Left ventricle myocardium superior (tissue), 1 donor: ENCODE data around the gene PAPPA2. TPM values are rescaled to one million over a fixed set of nuclear protein-coding genes. Genes with fewer than 3 reads are reported as not detected.
A peak's percentile ranks its signal among the peaks of the same experiment; 100 is the strongest.

Experiments
- ATAC-seq: fragments of 200-7000 bp; cut with Tn5 transposase; one replicate; pipeline ENCODE4 v1.9.1; 2020; ENCODE audit warnings: mild to moderate bottlenecking, moderate library complexity
- DNase-seq: peaks from one replicate; pipeline ENCODE4 v3.0.0-alpha.2; 2020
- intact Hi-C: fragments of 100-400 bp; cut with micrococcal nuclease; formaldehyde crosslinking; loops from one replicate; pipeline ENCODE4 v1.11.0; 2022
- total RNA-seq: library from RNA; stranded (reverse); fragmentation: NEBNext Ultra II Directional; extraction: Animal tissue kit (Norgen Biotek cat#: 25700); gene quantifications from one replicate; pipeline ENCODE4 v1.2.1, GENCODE V29; 2021
- donor health status: DM: no; HTN: yes; CAD: no; lungs with severe emphysema.

The PAPPA2 gene
- total RNA-seq, 1 donor from 2014 or later, result 0.45 TPM

GRCh38 chr1:176638713-176639526 lies 175.9 kb downstream of the PAPPA2 start:
- peak; percentile 74 for ATAC-seq
- intact Hi-C loops, result no loop called here
- peak; percentile 38 for DNase-seq

- intact Hi-C loops, result no loop called here
- ATAC-seq (no peak), DNase-seq (no peak)
Observed at GRCh38 chr1:176643536-176643935, 180.6 kb downstream of the PAPPA2 start.

DNA sequence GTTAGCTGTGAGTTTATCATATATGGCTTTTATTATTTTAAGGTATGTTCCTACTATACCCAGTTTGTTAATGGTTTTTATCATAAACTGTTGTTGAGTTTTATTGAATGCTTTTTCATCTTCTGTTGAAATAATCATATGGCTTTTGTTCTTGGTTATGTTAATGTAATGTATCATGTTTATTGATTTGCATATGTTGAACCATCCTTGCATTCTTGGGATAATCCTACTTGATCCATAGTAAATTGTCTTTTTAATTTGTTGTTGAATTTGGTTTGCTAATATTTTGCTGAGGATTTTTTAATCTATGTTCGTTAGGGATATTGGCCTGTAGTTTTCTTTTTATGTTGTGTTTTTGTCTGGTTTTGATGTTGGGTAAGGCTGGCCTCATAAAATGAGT lies 185.6 kb downstream of the PAPPA2 start:
- DNase-seq (no peak), ATAC-seq (no peak)
- intact Hi-C loops, result no loop called here

DNA sequence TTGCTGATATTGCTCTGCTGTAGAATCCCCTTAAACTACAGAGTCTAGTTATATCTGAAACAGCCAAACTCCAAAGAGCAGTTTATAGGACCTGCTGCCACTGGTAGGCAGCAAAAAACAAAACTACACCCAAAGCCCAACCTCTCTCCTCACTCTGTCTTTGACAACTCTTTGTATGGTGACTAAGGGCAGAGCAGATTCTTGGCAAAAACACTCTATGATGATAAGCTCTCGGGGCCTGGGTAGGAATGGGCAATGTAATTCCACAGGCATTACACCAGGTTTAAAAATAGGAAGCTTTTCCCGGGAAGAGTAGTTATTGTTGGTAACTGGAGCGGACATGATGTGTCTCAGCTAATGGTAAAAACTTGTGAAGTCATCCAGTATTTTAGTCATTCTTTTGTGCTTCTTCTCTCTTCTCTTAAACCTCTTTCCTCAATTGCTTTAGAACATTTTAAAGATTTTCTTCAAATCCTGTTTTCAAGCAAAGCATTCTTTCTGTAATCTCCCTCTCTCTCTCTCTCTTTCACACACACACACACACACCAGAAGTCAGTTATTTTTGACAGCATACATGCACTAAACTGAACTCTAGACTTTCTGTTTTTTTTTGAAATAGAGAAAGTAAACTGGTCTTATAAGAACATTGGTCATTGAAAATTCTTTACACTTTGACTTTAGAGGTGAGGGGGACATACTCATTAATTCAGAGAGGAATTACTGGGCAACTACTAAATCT lies 193.5 kb downstream of the PAPPA2 start:
- DNase-seq (no peak), ATAC-seq (peak; percentile 99)
- intact Hi-C loops, result no loop called here

DNA sequence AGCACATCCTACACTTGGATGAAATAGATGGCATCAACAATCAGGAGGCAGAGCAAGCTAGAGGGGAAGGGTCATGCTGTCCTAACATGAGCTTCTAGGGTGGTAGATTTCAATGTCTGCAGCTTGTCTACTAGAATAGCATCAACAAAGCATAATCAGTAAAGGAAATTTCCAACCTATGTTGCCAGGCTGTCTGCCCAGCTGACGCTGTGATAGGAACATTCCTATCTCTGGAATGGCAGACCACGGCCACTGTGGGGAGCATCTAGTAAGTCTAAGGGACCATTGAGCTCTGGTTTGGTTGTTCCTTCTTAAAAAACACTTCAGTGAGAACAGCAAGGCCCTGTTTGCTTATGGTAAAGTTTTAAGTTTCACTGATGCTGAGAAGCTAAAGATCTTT lies 206.8 kb downstream of the PAPPA2 start:
- DNase-seq (peak; percentile 42), ATAC-seq (peak; percentile 92)
- intact Hi-C loops, result no loop called here

DNA sequence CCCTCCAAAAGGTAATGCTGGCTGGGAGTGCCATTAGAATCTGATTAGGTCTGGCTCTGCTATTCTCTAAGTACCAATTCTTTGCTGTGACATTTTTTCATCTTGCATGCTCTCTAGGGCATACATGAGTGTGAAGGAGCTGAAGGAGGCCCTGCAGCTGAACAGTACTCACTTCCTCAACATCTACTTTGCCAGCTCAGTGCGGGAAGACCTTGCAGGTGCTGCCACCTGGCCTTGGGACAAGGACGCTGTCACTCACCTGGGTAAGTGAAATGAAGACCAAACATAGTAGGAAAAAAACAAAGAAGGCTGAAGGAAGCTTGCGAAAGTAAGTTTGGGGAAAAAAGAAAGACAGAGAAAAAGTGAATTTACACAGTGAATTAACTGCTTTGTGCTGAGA lies 207.9 kb downstream of the PAPPA2 start:
- intact Hi-C loops, result no loop called here
- DNase-seq (no peak), ATAC-seq (peak; percentile 20)

- ATAC-seq, result no peak
- intact Hi-C loops, result no loop called here
- no peak for DNase-seq
Observed at GRCh38 chr1:176682830-176683535, 220.0 kb downstream of the PAPPA2 start.

DNA sequence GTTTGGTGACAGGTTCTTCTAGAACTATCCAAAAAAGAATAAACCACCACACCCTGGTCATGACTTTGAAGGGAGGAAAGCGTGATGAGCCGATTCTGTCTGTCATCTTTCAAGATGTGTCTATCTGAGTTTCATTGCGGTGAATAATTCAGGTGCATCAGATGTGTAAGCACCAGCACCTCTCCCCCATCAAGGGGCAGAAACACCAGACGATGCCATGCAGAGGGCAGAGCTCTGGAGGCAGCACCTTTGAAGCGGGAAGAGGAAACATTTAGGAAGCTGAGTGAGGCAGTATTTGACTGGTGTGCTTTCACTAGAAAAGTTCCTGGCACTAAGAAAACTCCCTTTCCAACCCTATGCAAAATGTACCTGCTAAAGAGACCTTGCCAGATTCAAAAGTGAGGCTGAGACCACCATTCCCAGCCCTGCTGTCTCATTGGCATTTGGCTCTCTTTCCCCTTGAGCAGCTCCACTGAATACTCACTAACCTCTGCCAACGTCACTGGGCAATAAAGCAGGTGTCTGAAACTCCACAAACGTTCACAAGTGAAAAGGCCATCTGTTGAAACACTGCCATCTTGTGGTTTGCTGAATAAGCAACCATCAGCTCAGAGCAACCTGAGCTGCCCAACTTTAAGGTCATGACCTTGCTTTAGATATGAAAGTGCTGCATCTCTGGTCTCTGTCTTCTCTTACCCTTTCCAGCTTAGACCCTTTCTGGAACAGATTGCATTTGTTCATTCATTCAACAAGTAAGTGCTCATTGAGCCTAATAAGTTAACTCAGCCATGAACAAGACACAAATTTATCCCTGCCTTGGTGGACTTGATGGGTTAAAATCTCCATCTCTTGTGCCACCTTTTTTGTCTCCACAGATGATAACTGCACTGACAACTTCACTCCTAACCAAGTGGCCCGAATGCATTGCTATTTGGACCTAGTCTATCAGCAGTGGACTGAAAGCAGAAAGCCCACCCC lies 228.6 kb downstream of the PAPPA2 start:
- ATAC-seq (peak; percentile 65), DNase-seq (no peak)
- intact Hi-C loops, result loop anchor here (5.0 to 10.0 kb wide), 2 partner anchors 129 to 153 kb away; no protein-coding TSS in a partner anchor

DNA sequence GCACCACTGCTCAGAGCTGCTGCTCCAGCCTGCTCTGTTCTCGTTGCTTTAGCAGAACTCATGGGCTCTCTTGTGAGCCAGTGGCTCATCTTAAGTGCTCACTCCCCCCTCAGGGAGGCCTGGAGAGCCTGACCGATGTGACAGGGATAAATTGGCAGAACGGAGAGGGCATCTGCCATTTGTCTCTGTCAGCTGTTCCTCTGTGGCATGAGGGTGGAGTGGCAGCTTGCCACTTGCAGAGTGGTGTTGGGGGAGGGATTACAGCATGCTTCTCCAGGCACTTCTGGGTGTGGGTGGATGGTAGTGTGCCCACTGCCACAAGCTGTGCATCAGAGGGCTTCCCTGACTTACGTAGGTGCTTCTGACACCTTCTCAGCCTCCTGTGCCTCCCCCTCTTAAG lies 229.5 kb downstream of the PAPPA2 start:
- peak; percentile 93 for ATAC-seq
- intact Hi-C loops, result loop anchor here (5.0 to 10.0 kb wide), 2 partner anchors 130 to 152 kb away; no protein-coding TSS in a partner anchor
- peak; percentile 90 for DNase-seq

GRCh38 chr1:176692988-176693696 lies 230.2 kb downstream of the PAPPA2 start:
- intact Hi-C loops, result loop anchor here (5.0 to 10.0 kb wide), 2 partner anchors 131 to 152 kb away; no protein-coding TSS in a partner anchor
- DNase-seq (no peak), ATAC-seq (peak; percentile 55)

GRCh38 chr1:176693697-176694329 lies 230.8 kb downstream of the PAPPA2 start:
- DNase-seq, result peak; percentile 39
- intact Hi-C loops, result loop anchor here (5.0 to 10.0 kb wide), 2 partner anchors 132 to 151 kb away; no protein-coding TSS in a partner anchor
- ATAC-seq, result peak; percentile 9

GRCh38 chr1:176694713-176695112 lies 231.7 kb downstream of the PAPPA2 start:
- ATAC-seq, result no peak
- no peak for DNase-seq
- intact Hi-C loops, result loop anchor here (5.0 to 10.0 kb wide), 2 partner anchors 132 to 150 kb away; no protein-coding TSS in a partner anchor

- intact Hi-C loops, result loop anchor here (10.0 kb wide), 1 partner anchor 149 kb away; no protein-coding TSS in a partner anchor
- DNase-seq, result no peak
- no peak for ATAC-seq
Observed at GRCh38 chr1:176696109-176696508, 233.1 kb downstream of the PAPPA2 start.

- ATAC-seq (no peak), DNase-seq (no peak)
- intact Hi-C loops, result loop anchor here (10.0 kb wide), 1 partner anchor 148 kb away; no protein-coding TSS in a partner anchor
Observed at GRCh38 chr1:176696689-176697088, 233.7 kb downstream of the PAPPA2 start.

DNA sequence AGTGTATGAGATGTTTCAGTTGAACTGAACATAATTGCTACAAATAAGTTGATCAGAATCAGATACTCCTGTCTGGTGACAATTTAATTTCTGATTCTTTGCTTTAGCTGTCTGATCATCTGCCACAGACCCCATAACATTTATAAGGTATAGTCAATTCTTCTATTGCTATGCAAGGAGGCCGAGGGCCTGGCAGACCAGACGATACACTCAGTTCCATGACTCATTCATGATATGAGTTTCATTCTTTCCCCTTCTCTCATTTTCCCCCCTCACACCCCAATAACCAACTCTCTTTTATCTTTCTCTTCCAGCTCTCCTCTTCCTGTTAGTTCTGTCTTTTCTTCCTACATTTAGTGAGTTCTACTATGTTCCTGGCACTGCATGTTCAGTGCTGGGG lies 236.8 kb downstream of the PAPPA2 start:
- no peak for DNase-seq
- intact Hi-C loops, result loop anchor here (10.0 kb wide), 1 partner anchor 145 kb away; no protein-coding TSS in a partner anchor
- no peak for ATAC-seq

- DNase-seq (no peak), ATAC-seq (no peak)
- intact Hi-C loops, result no loop called here
Observed at GRCh38 chr1:176701151-176701866, 238.3 kb downstream of the PAPPA2 start.
